ENCODE data around the gene SCARB2. TPM values are rescaled to one million over a fixed set of nuclear protein-coding genes. Genes with fewer than 3 reads are reported as not detected.

The SCARB2 gene
- total RNA-seq, 1 donor from 2014 or later: 97.4 TPM

GRCh38 chr4:76196376-76196775 lies 17.2 kb downstream of the SCARB2 start:
- H3K4me3 Mint-ChIP-seq: no peak overlapping the region
- H3K27ac ChIP-seq: no peak overlapping the region
- peak overlapping the region; percentile 40 for H3K27ac Mint-ChIP-seq
- no peak overlapping the region for H3K9ac ChIP-seq
- peaks cover 2% of the 10 kb centered on the region for H3K27me3 Mint-ChIP-seq (ENCODE audit: insufficient read depth, low read depth)
- H3K9me3 Mint-ChIP-seq: peaks cover 5% of the 10 kb centered on the region
- peaks cover 20% of the 10 kb centered on the region for H4K20me1 ChIP-seq (ENCODE audit: low read depth)
- no peaks in the 10 kb centered on the region for H3K9me3 ChIP-seq (ENCODE audit: low read depth)
- H2AFZ ChIP-seq (replicated peaks): no peak overlapping the region
- H3K4me1 ChIP-seq: peaks cover 9% of the 10 kb centered on the region
- no peaks in the 10 kb centered on the region for H3F3A ChIP-seq (ENCODE audit: low read depth)
- H3K4me3 ChIP-seq: no peak overlapping the region
- no peak for TF ChIP-seq EZH2 (IDR thresholded peaks at IDR 0.05)
- TF ChIP-seq CTCF (IDR thresholded peaks at IDR 0.05): no peak
- no peak for TF ChIP-seq EZH2phosphoT487 (IDR thresholded peaks at IDR 0.05)
- no peak overlapping the region for H3K4me2 ChIP-seq
- peaks cover 15% of the 10 kb centered on the region for H3K79me2 ChIP-seq (ENCODE audit: low read depth)
- peaks cover 40% of the 10 kb centered on the region for H3K36me3 Mint-ChIP-seq
- DNase-seq (ENCODE audit: low spot score): no peak
- no peaks in the 10 kb centered on the region for H3K27me3 ChIP-seq
- H3K4me1 Mint-ChIP-seq: peaks cover 20% of the 10 kb centered on the region
- H3K36me3 ChIP-seq: no peaks in the 10 kb centered on the region

DNA sequence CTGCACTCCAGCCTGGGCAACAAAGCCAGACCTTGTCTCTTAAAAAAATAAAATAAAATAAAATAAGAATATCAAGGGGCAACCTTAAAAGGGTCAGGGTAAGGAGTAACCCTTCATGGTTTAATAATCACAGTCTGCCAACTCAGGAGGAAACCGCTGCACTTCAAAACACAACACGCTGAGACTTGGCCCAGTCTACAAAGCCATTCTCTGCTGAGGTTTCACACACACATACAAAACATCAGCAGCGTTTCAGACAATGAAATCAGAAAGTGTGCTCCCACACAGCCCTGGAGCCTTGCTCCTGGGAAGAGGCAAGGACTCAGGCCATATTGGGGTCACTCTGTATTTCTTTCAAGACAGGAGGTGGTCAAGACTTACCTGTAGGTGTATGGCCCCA lies 18.3 kb downstream of the SCARB2 start:
- no peak for DNase-seq (ENCODE audit: low spot score)
- H3K9me3 Mint-ChIP-seq: peaks cover 5% of the 10 kb centered on the region
- Histone ChIP-seq H3K4me3 (no peak overlapping the region), H3F3A (ENCODE audit: low read depth) (no peaks in the 10 kb centered on the region), H3K4me1 (peaks cover 9% of the 10 kb centered on the region), H3K27ac (no peak overlapping the region), H3K4me2 (no peak overlapping the region), H3K79me2 (ENCODE audit: low read depth) (peaks cover 15% of the 10 kb centered on the region), H2AFZ (replicated peaks) (no peak overlapping the region), H3K9ac (no peak overlapping the region), H4K20me1 (ENCODE audit: low read depth) (peaks cover 13% of the 10 kb centered on the region), H3K9me3 (ENCODE audit: low read depth) (no peaks in the 10 kb centered on the region), H3K27me3 (no peaks in the 10 kb centered on the region), H3K36me3 (no peaks in the 10 kb centered on the region)
- peaks cover 2% of the 10 kb centered on the region for H3K27me3 Mint-ChIP-seq (ENCODE audit: insufficient read depth, low read depth)
- no peak overlapping the region for H3K27ac Mint-ChIP-seq
- H3K4me3 Mint-ChIP-seq: no peak overlapping the region
- peaks cover 20% of the 10 kb centered on the region for H3K4me1 Mint-ChIP-seq
- peaks cover 46% of the 10 kb centered on the region for H3K36me3 Mint-ChIP-seq
- TF ChIP-seq EZH2phosphoT487 (IDR thresholded peaks at IDR 0.05): no peak
- TF ChIP-seq CTCF (IDR thresholded peaks at IDR 0.05): no peak
- TF ChIP-seq EZH2 (IDR thresholded peaks at IDR 0.05): no peak

- Histone ChIP-seq H3K4me1 (peaks cover 9% of the 10 kb centered on the region), H3K9me3 (ENCODE audit: low read depth) (no peaks in the 10 kb centered on the region), H3K79me2 (ENCODE audit: low read depth) (peaks cover 15% of the 10 kb centered on the region), H3K36me3 (no peaks in the 10 kb centered on the region), H4K20me1 (ENCODE audit: low read depth) (peaks cover 12% of the 10 kb centered on the region), H3K27me3 (no peaks in the 10 kb centered on the region), H3F3A (ENCODE audit: low read depth) (no peaks in the 10 kb centered on the region), H3K4me3 (no peak overlapping the region), H3K27ac (no peak overlapping the region), H3K4me2 (no peak overlapping the region), H2AFZ (replicated peaks) (no peak overlapping the region), H3K9ac (no peak overlapping the region)
- Mint-ChIP-seq H3K4me1 (peaks cover 20% of the 10 kb centered on the region), H3K9me3 (peaks cover 7% of the 10 kb centered on the region), H3K27ac (no peak overlapping the region), H3K4me3 (no peak overlapping the region), H3K27me3 (ENCODE audit: insufficient read depth, low read depth) (peaks cover 2% of the 10 kb centered on the region), H3K36me3 (peaks cover 49% of the 10 kb centered on the region)
- TF ChIP-seq EZH2 (IDR thresholded peaks at IDR 0.05) (no peak), EZH2phosphoT487 (IDR thresholded peaks at IDR 0.05) (no peak), CTCF (IDR thresholded peaks at IDR 0.05) (no peak)
- no peak for DNase-seq (ENCODE audit: low spot score)
These were observed 19.3 kb downstream of the SCARB2 start for GRCh38 chr4:76194325-76194724.

Measured in neural progenitor cell (in vitro differentiated cells).